Measurements from ENCODE around the gene U2SURP. TPM values are rescaled to one million over a fixed set of nuclear protein-coding genes. Genes with fewer than 3 reads are reported as not detected.

The U2SURP gene
- total and polyA plus RNA-seq, 2 donors (not counting 3 experiments of a cell fraction or from before 2014, with no cell fraction given): 12.6 to 92.4 TPM

DNA sequence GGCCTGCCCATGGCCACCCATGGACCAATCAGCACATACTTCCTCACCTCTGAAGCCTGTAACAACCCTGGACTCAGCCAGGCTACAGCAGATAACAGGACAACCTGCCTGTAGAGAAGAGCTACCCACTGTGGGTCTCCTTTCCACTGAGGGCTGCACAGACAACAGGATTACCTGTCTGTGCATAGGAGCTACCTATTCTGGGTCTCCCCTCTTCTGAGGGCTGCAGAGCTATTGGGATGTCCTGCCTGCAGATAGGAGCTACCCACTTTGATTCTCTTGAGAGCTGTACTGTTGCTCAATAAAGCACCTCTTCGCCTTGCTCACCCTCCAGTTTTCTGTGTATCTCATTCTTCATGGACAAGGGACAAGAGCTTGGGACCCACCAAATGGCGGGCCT lies 94.4 kb downstream of the U2SURP start:
- Histone ChIP-seq H3K27me3 (ENCODE audit: control insufficient read depth in 2 of 2, insufficient read depth in 2 of 2, low read length in 2 of 2) (peaks cover 5 to 7% of the 10 kb centered on the region in 2 experiments), H3K4me1 (ENCODE audit: control insufficient read depth, extremely low read depth, insufficient read depth, low read length) (no peaks in the 10 kb centered on the region), H3K9me1 (replicated peaks; ENCODE audit: control insufficient read depth, extremely low read depth, insufficient read depth, low read length) (no peaks in the 10 kb centered on the region), H3K36me3 (ENCODE audit: control insufficient read depth in 2 of 2, extremely low read depth in 1 of 2, insufficient read depth in 2 of 2, low read length in 2 of 2) (no peaks in the 10 kb centered on the region), H3K27ac (ENCODE audit: insufficient read depth, low read depth, low read length) (no peak overlapping the region), H4K20me1 (replicated peaks; ENCODE audit: control insufficient read depth, extremely low read depth, insufficient read depth, low read length) (no peaks in the 10 kb centered on the region), H3K9me3 (replicated peaks; ENCODE audit: control insufficient read depth, insufficient read depth, low read length) (no peaks in the 10 kb centered on the region), H3K79me2 (ENCODE audit: control insufficient read depth, insufficient read depth, low read length) (no peaks in the 10 kb centered on the region), H2AFZ (ENCODE audit: low read depth, low read length) (no peak overlapping the region), H3K4me2 (ENCODE audit: insufficient read depth, low read length) (no peak overlapping the region), H3K4me3 (replicated peaks in 1 of 3; ENCODE audit: insufficient read depth in 1 of 3, low read depth in 1 of 3, low read length in 3 of 3) (no peak overlapping the region), H3K9ac (replicated peaks; ENCODE audit: extremely low read depth, insufficient read depth, low read length) (no peak overlapping the region)
- no peak for FAIRE-seq
- intact Hi-C loops (cut with micrococcal nuclease): no loop called here
- DNase-seq (ENCODE audit: low read depth, low spot score): no peak
- CTCF ChIA-PET: interaction anchor here (1.1 to 1.6 kb wide), 3 partner anchors 11 to 578 kb away, joined by 3 to 8 read pairs (median 3); no protein-coding TSS in a partner anchor
- dilution Hi-C loops (cut with MboI; ENCODE audit: extremely low pct_ligation_motif_present, low sequenced_read_pairs): no loop called here
- POLR2A ChIA-PET: no interaction called here
- BruUV-seq (replicated peaks): no TSS peak
- no peak for TF ChIP-seq JUN (IDR thresholded peaks at IDR 0.05; ENCODE audit: borderline replicate concordance, insufficient read depth, insufficient read length, low read depth)
- TF ChIP-seq EZH2 (IDR thresholded peaks at IDR 0.05; ENCODE audit: borderline replicate concordance, low read depth, low read length, severe bottlenecking): no peak
- TF ChIP-seq, protein P1, sequence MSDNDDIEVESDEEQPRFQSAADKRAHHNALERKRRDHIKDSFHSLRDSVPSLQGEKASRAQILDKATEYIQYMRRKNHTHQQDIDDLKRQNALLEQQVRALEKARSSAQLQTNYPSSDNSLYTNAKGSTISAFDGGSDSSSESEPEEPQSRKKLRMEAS (IDR thresholded peaks at IDR 0.05; ENCODE audit: insufficient read depth, insufficient read length): no peak
- no peak for TF ChIP-seq POLR2A (IDR thresholded peaks at IDR 0.05; ENCODE audit: low read depth, low read length)

DNA sequence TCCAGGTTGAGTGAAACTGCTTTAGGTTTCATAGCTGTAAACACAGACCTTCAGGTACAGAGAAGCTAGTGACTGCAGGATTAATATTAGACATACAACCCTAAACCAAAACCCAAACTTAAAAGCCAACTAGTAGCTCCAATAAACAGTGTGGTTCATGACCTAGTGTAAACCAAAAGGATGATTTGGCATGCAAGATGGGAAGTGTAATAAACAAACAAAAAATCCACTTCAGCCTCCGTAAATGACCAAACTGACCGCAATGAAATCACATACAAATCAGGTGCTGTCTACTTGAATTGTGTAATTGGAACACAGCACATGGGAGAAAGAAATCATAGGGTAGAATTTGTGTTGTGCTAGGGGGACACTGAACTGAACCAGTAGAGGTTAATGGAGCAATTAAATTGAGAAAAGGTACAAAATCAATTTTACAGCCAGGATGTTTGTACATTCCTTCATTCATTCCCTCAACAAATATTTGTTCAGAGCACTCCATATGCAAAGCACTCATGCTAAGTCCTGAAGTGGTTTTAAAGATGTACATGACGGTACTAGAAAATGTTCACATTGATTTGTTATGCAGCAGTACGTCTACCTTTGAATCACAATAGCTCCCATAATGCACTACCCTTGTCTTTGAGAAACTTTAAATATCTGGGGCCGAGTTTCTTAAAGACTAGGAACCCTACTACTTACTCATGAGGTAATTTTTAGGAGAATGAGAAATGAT lies 96.8 kb downstream of the U2SURP start:
- no peaks in the 10 kb centered on the region for H3K4me1 ChIP-seq (ENCODE audit: control insufficient read depth, extremely low read depth, insufficient read depth, low read length)
- FAIRE-seq (no peak), DNase-seq (ENCODE audit: low read depth, low spot score) (no peak)
- no peaks in the 10 kb centered on the region for H3K79me2 ChIP-seq (ENCODE audit: control insufficient read depth, insufficient read depth, low read length)
- H3K9ac ChIP-seq (replicated peaks; ENCODE audit: extremely low read depth, insufficient read depth, low read length): no peak overlapping the region
- H3K4me3 ChIP-seq (replicated peaks in 1 of 3; ENCODE audit: insufficient read depth in 1 of 3, low read depth in 1 of 3, low read length in 3 of 3): no peak overlapping the region
- H4K20me1 ChIP-seq (replicated peaks; ENCODE audit: control insufficient read depth, extremely low read depth, insufficient read depth, low read length): no peaks in the 10 kb centered on the region
- TF ChIP-seq POLR2AphosphoS5 (IDR thresholded peaks at IDR 0.05; ENCODE audit: insufficient read depth, low read depth, low read length): no peak
- TF ChIP-seq EZH2 (IDR thresholded peaks at IDR 0.05; ENCODE audit: borderline replicate concordance, low read depth, low read length, severe bottlenecking): no peak
- no peak for TF ChIP-seq JUN (IDR thresholded peaks at IDR 0.05; ENCODE audit: borderline replicate concordance, insufficient read depth, insufficient read length, low read depth)
- no peak for TF ChIP-seq MYC (IDR thresholded peaks at IDR 0.05; ENCODE audit: low read depth, low read length)
- TF ChIP-seq POLR2A (IDR thresholded peaks at IDR 0.05; ENCODE audit: low read depth, low read length): no peak
- no peak for TF ChIP-seq FOS (IDR thresholded peaks at IDR 0.05; ENCODE audit: borderline replicate concordance, insufficient read depth, low read length)
- TF ChIP-seq GATA2 (IDR thresholded peaks at IDR 0.05; ENCODE audit: insufficient read depth, insufficient read length, low read depth, low read length): no peak
- TF ChIP-seq, protein P2, sequence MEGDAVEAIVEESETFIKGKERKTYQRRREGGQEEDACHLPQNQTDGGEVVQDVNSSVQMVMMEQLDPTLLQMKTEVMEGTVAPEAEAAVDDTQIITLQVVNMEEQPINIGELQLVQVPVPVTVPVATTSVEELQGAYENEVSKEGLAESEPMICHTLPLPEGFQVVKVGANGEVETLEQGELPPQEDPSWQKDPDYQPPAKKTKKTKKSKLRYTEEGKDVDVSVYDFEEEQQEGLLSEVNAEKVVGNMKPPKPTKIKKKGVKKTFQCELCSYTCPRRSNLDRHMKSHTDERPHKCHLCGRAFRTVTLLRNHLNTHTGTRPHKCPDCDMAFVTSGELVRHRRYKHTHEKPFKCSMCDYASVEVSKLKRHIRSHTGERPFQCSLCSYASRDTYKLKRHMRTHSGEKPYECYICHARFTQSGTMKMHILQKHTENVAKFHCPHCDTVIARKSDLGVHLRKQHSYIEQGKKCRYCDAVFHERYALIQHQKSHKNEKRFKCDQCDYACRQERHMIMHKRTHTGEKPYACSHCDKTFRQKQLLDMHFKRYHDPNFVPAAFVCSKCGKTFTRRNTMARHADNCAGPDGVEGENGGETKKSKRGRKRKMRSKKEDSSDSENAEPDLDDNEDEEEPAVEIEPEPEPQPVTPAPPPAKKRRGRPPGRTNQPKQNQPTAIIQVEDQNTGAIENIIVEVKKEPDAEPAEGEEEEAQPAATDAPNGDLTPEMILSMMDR (IDR thresholded peaks at IDR 0.05; ENCODE audit: extremely low read depth in 1 of 2, insufficient read depth in 1 of 2, low read depth in 1 of 2, low read length in 2 of 2): no peak
- TF ChIP-seq, protein P1 (IDR thresholded peaks at IDR 0.05; ENCODE audit: insufficient read depth, insufficient read length): no peak
- H3K4me2 ChIP-seq (ENCODE audit: insufficient read depth, low read length): no peak overlapping the region
- no peaks in the 10 kb centered on the region for H3K36me3 ChIP-seq (ENCODE audit: control insufficient read depth in 2 of 2, extremely low read depth in 1 of 2, insufficient read depth in 2 of 2, low read length in 2 of 2)
- dilution Hi-C loops (cut with MboI; ENCODE audit: extremely low pct_ligation_motif_present, low sequenced_read_pairs) (no loop called here), intact Hi-C loops (cut with micrococcal nuclease) (no loop called here)
- H3K27me3 ChIP-seq (ENCODE audit: control insufficient read depth in 2 of 2, insufficient read depth in 2 of 2, low read length in 2 of 2): peaks cover 7% of the 10 kb centered on the region in 2 experiments
- no peaks in the 10 kb centered on the region for H3K9me3 ChIP-seq (replicated peaks; ENCODE audit: control insufficient read depth, insufficient read depth, low read length)
- no TSS peak for BruUV-seq (replicated peaks)
- ChIA-PET POLR2A (no interaction called here), CTCF (interaction anchor here (1.0 to 1.2 kb wide), 2 partner anchors 575 to 576 kb away, joined by 3 read pairs; no protein-coding TSS in a partner anchor)
- H2AFZ ChIP-seq (ENCODE audit: low read depth, low read length): no peak overlapping the region
- H3K9me1 ChIP-seq (replicated peaks; ENCODE audit: control insufficient read depth, extremely low read depth, insufficient read depth, low read length): peaks cover 2% of the 10 kb centered on the region
- H3K27ac ChIP-seq (ENCODE audit: insufficient read depth, low read depth, low read length): no peak overlapping the region
